Gastroesophageal sphincter (tissue), 4 donors: ENCODE measurements around the gene DYRK1A. TPM values are rescaled to one million over a fixed set of nuclear protein-coding genes. Genes with fewer than 3 reads are reported as not detected.

Source experiments
- ATAC-seq: fragments of 150-250 bp; one replicate; pipeline ENCODE4 v1.9.1; 2016; ENCODE audit warnings: mild to moderate bottlenecking, moderate library complexity
- H3K27ac ChIP-seq, 4 donors: fragments of 200-600 bp; sonication (generic) in 3 of 4; 1 replicate in 3 of 4; 2 replicates in 1 of 4; pipeline ENCODE4 v1.5.1; 2016 to 2019
- H3K27me3 ChIP-seq: fragments of 200-600 bp; sonication (generic); one replicate; pipeline ENCODE4 v1.5.1; 2019
- H3K36me3 ChIP-seq, 2 donors: fragments of 200-600 bp; sonication (generic); one replicate each; pipeline ENCODE4 v1.5.1; 2019; ENCODE audit warnings: control low read depth in 1 of 2
- H3K4me1 ChIP-seq, 3 donors: fragments of 200-600 bp; sonication (generic); 1 replicate in 2 of 3; 2 replicates in 1 of 3; pipeline ENCODE4 v1.5.1; 2016 to 2019; ENCODE audit warnings: control low read depth in 2 of 3
- H3K4me3 ChIP-seq, 2 donors: fragments of 200-600 bp; sonication (generic); one replicate each; pipeline ENCODE4 v1.5.1; 2019; ENCODE audit warnings: mild to moderate bottlenecking in 1 of 2, moderate library complexity in 1 of 2
- H3K9me3 ChIP-seq, 3 donors: fragments of 200-600 bp; sonication (generic); one replicate each; pipeline ENCODE4 v1.5.1; 2017 to 2019; ENCODE audit warnings: control low read depth in 2 of 3
- CTCF ChIP-seq, 4 experiments: fragments of 200-600 bp in 2 of 4; fragments of 450-650 bp in 2 of 4; sonication (generic) in 1 of 4; IDR thresholded peaks; one replicate each; pipeline ENCODE4 v1.5.1; 2017 to 2019; ENCODE audit warnings: antibody characterized with exemption in 4 of 4, mild to moderate bottlenecking in 2 of 4, moderate library complexity in 2 of 4
- EP300 ChIP-seq: sonication (generic); formaldehyde crosslinking; IDR thresholded peaks from one replicate; pipeline ENCODE4 v1.6.1; 2017; ENCODE audit warnings: antibody characterized with exemption, mild to moderate bottlenecking
- POLR2A ChIP-seq, 2 donors: fragments of 450-650 bp; IDR thresholded peaks; one replicate each; pipeline ENCODE4 v1.6.1; 2017; ENCODE audit warnings: antibody characterized with exemption in 2 of 2, mild to moderate bottlenecking in 2 of 2, moderate library complexity in 1 of 2
- POLR2AphosphoS5 ChIP-seq: sonication (generic); formaldehyde crosslinking; IDR thresholded peaks from one replicate; pipeline ENCODE4 v1.6.1; 2017; ENCODE audit warnings: antibody characterized with exemption
- WGBS, 2 donors: methylation state at CpG; one replicate each; pipeline ENCODE4 v1.1.5; 2018; ENCODE audit warnings: low coverage in 1 of 2; 5-methylcytosine and 5-hydroxymethylcytosine counted together
- total RNA-seq, 4 donors: library from RNA; depleted of rRNA; stranded (reverse); fragments of >200 nt; gene quantifications; one replicate each; pipeline ENCODE4 v1.1.0, GENCODE V29; 2016

DYRK1A gene
- total RNA-seq, 4 donors from 2014 or later = 85.1 to 102 (median 94.0) TPM

GRCh38 chr21:37374027-37374426 lies 7.5 kb downstream of the DYRK1A start:
- WGBS, 2 donors = 53 to 65% methylated on average over 5 of the region's 5 CpGs

GRCh38 chr21:37375866-37376574 lies 9.4 kb downstream of the DYRK1A start:
- Histone ChIP-seq H3K9me3 (no peaks in the 10 kb centered on the region), H3K4me1 (peaks cover 25 to 100% (median 45%) of the 10 kb centered on the region in 3 donors), H3K27me3 (no peaks in the 10 kb centered on the region), H3K4me3 (no peak overlapping the region), H3K27ac (no peak overlapping the region), H3K36me3 (no peaks in the 10 kb centered on the region)
- no peak for ATAC-seq
- WGBS, 2 donors = 78 to 79% methylated on average over 12 of the region's 13 CpGs
- no peak for TF ChIP-seq CTCF (IDR thresholded peaks at IDR 0.05)
- no peak for TF ChIP-seq POLR2AphosphoS5
- TF ChIP-seq POLR2A (IDR thresholded peaks at IDR 0.05) = no peak
- TF ChIP-seq EP300 = no peak

More at GRCh38 chr21:37374027-37374426, 7.5 kb downstream of the DYRK1A start:
- no peak for ATAC-seq
- TF ChIP-seq EP300 (no peak), POLR2AphosphoS5 (no peak), POLR2A (IDR thresholded peaks at IDR 0.05) (no peak), CTCF (IDR thresholded peaks at IDR 0.05) (no peak)
- Histone ChIP-seq H3K36me3 (no peaks in the 10 kb centered on the region), H3K4me1 (peaks cover 14 to 100% (median 38%) of the 10 kb centered on the region in 3 donors), H3K27ac (peak overlapping the region in 1 of 4 donors; percentile 8), H3K9me3 (no peaks in the 10 kb centered on the region), H3K27me3 (no peaks in the 10 kb centered on the region), H3K4me3 (no peak overlapping the region)

GRCh38 chr21:37378700-37379139 lies 12.1 kb downstream of the DYRK1A start:
- ATAC-seq = no peak
- no peaks in the 10 kb centered on the region for H3K36me3 ChIP-seq
- H3K27ac ChIP-seq = no peak overlapping the region
- TF ChIP-seq CTCF (IDR thresholded peaks at IDR 0.05) = no peak
- TF ChIP-seq POLR2AphosphoS5 = no peak
- no peak for TF ChIP-seq POLR2A (IDR thresholded peaks at IDR 0.05)
- no peak for TF ChIP-seq EP300
- H3K27me3 ChIP-seq = no peaks in the 10 kb centered on the region
- H3K4me1 ChIP-seq = peaks cover 19 to 97% (median 38%) of the 10 kb centered on the region in 3 donors
- 85 to 96% methylated on average over 3 of the region's 3 CpGs for WGBS, 2 donors
- no peak overlapping the region for H3K4me3 ChIP-seq
- H3K9me3 ChIP-seq = no peaks in the 10 kb centered on the region

GRCh38 chr21:37380349-37381323 lies 14.1 kb downstream of the DYRK1A start:
- peaks cover 18 to 89% (median 29%) of the 10 kb centered on the region in 3 donors for H3K4me1 ChIP-seq
- 35 to 47% methylated on average over 8 of the region's 8 CpGs for WGBS, 2 donors
- no peaks in the 10 kb centered on the region for H3K9me3 ChIP-seq
- ATAC-seq = no peak
- peak overlapping the region in 1 of 4 donors; percentile 36 for H3K27ac ChIP-seq
- H3K27me3 ChIP-seq = no peaks in the 10 kb centered on the region
- H3K36me3 ChIP-seq = no peaks in the 10 kb centered on the region
- no peak overlapping the region for H3K4me3 ChIP-seq
- TF ChIP-seq EP300 = no peak
- TF ChIP-seq POLR2AphosphoS5 = no peak
- TF ChIP-seq CTCF (IDR thresholded peaks at IDR 0.05) = no peak
- no peak for TF ChIP-seq POLR2A (IDR thresholded peaks at IDR 0.05)
